ENCODE data around the gene UBL7.
"Not testable (repeated sequence)": the region's sequence is repeated elsewhere in the genome, so short reads cannot be mapped to it uniquely, and the experiment has no call there.

UBL7 gene

DNA sequence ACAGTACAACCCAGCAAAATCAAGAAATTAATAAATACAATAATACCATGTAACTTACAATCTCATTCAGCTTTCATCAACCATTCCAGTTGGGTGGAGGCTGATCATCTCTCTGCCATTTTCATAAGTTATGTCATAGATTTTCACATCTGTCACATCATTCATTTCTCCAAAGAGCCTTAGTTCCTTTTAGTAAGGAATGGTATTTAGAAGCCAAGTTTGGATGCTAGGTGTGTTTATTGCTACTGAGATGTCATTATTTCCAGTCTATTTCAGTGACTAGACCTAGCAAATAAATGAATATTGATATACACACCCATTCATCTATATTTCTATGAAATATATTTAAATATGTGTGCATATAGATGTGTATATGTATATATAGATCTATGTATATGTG, 2.7 kb upstream of the UBL7 start:
- no peak for DNase-seq

DNA sequence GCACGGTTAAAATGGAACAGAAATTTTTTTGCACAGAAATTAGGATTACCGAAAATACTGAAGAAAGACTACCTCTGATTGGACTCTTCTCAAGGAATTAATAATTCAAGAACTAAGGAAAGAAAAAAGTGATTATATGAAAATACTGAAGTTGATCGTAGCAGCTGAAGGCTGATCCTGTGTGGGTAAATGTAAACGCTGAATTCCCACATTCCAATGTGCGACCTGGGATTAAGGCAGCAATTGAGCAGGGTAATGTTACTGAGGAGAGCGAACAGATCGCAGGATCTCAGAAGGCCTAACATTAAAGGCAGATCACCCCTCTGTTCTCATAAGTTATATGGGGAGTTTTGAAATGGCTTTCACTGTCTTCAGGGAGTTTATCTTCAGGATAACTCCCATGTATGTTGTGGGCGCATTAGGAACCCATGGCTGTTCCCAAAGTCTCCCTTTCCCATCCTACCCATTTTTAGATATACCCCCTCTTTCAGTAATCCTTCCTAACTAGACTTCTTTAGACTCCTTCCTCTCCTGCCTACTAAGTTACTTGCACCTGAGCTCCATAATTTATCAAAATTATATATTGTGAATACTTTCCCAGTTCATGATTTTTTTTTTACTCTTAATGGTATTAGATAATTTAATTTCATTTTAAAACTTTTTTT, 1.0 kb upstream of the UBL7 start:
- DNase-seq, result no peak

DNA sequence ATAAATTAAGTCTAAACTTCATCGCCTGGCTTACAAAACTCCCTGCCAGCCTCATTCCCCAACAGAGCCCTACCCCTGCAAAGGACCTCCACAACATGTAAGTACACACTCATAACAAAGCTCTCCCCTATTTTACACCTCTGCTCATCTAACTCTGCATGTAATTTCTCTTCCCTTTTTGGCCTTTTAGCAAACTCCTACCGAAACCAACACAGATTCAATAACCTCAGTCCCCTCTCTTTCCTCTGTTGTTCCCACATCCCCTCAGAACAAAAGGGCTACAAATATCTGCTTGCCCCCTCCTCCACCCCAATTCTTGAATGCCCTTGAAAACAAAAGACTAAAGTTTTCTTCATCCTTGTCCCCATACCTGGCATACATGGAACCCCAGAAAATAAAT, 662 bp downstream of the UBL7 start:
- DNase-seq, result no peak

DNA sequence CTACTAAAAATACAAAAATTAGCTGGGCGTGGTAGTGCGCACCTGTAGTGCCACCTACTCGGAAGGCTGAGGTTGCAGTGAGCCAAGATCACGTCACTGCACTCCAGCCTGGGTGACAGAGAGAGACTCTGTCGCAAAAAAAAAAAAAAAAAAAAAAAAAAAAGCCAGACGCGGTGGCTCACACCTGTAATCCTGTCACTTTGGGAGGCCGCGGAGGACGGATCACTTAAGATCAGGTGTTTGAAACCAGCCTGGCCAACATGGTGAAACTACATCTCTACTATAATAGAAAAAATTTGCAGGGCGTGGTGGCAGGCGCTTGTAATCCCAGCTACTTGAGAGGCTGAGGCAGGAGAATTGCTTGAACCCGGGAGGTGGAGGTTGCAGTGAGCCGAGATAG, 1.2 kb downstream of the UBL7 start:
- DNase-seq, result not testable (repeated sequence)

DNA sequence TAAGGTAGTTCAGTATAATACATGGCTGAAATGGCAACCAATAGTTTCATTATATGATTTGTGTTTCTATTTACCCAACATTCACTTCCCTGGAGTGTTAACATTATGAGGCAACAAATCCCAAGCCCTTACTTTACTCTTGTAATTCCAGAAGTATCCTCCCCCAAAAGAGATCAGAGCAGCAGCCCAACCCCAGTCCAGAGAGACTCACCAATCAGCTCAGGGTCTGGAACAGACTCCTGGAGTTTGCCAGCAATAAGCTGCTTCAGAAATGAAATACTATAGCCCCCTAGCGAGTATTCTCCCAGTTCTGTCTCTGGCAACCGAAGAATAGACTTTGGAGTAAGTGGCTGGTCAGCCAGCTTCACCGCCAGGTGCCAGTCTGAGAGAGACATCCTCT, 2.5 kb downstream of the UBL7 start:
- DNase-seq, result no peak

DNA sequence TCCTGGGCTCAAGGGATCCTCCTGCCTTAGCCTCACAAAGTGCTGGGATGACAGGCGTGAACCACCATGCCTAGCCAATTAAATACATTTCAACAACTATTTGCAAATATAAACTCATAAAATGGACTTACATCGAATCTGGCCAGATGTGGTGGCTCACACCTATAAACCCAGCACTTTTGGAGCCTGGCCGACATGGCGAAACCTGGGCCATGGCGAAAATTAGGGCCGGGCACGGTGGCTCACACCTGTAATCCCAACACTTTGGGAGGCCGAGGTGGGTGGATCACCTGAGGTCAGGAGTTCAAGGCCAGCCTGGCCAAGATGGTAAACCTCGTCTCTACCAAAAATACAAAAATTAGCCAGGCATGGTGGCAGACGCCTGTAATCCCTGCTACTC, 3.9 kb downstream of the UBL7 start:
- not testable (repeated sequence) for DNase-seq

DNA sequence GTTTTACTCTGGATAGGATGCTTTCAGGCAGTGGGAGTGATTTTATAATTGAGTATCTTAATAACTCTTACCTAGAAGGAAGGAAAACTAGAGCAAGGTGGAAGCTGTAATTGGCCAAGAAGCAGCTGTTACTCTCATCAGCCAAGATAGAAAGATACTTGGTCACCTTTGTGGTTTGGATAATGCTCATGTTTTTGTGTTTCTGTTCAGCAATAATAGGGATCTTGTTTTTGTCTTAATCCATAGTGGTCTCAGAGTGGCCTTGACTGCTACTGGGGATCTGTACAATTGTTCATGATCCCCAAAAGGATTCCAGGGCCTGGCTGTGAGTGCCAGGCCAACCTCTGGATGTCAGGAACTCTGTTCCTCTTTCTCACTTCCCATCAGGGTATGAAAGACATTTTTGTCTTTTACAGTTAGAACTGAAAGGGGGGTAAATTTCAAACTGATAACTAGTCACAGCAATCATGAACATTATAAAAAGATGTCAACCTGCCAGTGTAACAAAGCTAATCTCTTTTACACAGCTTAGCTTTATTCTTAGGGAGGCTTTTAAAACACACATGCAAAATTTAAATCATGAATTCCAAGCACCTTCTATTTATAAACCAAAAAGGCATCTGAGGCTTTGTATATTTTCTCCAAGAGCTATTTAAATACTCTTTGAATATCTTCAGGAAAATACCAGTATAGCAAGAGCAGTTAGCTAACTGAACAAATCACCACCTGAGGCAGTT, 6.0 kb downstream of the UBL7 start:
- DNase-seq, result no peak

DNA sequence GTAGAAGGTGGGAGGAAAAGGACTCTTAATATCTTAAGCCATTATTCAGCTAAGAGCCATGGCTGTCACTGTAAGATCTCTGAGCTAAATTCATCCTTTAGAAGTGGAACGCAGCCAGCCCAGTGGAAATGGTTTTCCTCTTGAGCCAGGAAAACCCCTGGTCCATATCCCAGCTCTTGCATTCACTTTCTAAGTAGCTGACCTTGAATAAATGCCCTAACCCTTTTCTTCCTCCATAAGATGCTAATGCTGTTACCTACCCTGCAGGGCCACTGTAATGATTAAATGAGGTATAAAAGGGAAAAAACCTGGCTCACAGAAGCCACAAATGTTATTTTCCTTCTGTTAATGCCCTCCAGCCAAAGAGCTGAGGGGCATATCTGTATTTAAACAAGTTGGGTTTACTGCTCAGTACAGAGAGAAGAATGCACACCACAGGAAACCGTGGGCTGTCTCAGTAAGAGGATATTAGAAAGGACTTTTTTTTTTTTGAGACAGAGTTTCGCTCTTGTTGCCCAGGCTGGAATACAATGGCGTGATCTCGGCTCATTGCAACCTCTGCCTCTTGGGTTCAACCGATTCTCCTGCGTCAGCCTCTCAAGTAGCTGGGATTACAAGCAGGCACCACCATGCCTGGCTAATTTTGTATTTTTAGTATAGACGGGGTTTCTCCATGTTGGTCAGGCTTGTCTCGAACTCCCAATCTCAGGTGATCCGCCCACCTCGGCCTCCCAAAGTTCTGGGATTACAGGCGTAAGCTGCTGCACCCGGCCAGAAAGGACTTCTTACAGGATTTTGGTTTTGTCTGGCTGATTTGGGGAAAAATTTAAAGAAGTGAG, 6.8 kb downstream of the UBL7 start:
- no peak for DNase-seq

DNA sequence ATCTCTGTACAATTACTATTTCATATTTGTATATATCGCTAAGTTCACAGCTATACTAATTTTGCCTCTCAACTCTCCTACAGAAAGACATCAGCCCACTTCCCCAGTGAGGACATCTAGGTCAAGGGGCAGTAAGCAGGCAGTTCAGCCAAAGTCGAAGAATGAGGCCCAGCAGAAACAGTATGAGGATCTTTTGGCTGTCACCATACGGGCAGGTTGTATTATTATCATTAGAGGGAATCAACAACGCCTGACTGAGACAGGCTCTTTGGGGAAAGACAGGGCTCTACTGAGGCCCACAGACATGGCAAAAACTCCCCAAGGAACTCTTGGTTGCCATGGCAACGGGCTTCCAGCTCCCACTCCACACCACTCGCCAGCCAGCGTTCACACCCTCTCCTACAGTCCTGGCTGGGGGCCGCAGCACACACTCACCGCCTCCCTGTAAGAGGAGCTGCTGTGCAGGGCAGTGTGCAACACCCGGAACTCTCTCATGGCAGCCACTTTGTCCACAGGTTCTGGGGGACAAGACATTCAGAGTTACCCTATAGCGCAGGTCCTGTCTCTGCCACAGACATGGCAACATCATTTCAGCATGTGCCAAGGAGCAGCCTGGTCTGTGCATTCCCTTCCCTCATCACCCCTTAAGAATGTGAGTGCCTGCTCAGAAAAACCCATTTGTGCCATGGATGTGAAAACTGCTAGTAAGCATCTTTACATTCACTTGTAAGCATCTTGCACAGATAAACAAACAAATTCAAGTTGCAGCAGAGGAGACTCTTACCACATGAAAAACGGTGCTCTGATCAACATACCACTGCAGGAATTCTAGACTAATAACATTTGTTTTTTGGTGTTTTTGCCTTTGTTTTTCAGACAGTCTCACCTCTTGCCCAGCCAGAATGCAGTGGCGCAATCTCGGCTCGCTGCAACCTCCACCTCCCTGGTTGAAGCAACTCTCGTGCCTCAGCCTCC, 8.8 kb downstream of the UBL7 start:
- DNase-seq, result no peak

DNA sequence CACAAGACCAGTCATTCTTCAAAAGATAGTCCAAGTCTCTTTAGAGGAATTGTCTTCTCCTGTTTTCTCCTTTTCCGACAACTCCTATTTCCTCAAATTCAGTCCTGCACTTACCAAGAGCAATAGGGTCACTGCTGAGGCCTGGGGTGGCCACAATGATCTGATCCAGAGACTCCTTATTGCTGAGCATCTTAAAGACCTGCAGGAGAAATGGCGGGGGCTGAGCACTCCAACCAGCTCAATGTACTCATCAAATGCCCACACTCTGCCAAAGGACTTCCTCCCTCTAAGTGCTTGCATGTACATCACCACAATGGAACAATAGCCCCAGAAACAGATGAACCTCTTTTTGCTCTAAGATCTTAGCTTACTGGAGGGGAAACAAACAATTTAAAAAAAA, 9.6 kb downstream of the UBL7 start:
- DNase-seq, result no peak

DNA sequence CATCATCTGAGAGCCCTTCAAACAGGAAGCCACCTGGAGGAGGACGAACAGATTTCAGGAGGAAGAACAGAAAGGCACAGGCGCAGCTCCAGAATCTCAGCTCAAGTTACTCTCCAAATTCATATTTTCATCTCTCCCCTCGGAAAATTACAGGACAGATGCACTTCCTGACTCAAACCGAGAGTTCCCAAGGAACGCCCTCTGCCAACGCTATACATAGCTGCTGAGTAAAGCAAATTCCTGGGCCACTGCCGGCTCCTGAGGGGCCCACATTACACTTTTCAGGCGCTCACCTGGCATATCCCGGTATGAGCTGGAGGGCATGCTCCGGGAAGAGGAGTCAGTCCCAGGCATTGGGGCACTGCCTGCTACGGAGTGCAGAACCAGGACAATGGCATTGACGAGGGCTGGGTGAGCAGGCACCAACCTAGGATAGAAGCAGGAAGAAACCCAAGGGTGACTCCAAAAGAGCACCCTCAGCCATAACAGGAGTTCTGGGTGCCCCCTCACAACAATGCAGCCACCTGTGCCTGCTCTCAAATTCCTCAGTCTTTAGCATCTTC, 11.2 kb downstream of the UBL7 start:
- no peak for DNase-seq

DNA sequence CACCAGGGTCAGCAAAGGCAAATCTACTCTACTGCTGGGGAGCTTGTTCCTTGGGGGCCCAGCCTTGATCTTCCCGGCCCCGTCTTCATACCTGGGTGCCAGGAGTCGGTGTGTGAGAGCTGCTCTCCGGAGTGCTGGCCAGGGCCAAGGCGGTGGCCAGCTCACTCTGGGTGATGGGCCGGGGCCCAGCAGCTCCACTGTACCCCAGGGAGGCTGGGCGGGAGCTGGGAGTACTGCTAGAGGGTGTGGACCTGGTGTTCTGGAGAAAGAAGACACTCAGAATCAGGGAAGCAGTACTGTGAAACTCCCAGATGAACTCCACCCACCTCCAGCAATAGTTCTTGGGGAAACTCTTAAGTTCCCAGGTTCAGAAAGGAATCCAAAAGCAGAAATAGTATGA, 11.9 kb downstream of the UBL7 start:
- no peak for DNase-seq

DNA sequence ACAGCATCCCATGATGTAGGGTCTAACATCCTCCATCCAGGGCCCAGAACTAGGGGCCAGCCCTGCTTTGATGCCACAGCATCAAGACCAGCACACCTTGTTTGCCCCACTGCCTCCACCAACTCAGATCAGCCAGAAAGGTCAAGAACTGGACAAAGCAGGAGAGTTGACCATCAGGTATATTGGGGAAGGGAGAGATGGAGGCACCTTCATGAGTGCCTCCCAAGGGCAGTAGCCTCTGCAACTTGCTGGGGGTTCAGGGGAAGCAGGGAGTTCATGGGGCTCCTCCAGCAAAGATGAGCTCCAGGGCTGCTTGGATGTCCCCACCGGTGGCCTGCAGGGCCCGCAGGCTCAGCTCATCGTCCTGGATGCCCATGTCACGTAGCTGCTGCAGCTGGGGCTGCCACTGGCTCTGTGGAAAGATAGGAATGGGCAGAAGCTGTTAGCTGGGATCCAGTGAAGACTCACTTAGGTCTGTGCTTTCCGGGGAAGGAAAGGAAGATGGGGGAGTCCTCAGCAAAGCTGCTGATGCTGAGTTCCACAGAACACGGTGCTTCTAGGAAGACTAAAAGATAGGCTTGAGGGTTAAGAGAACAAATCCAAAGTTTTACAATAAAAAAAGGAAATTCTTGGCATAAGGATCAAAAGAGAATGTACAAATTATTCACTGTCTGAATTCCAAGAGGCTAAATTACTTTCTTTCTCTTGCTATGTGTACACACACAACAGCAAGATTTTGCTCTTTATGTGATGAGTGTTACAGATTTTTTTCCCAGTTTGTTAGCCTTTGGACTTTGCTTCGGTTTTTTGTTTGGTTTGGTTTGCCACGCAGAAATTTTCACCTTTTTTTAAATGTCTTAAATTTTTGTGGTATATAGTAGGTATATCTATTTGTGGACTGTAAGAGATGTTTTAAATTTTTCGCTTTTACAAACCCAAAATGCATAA, 14.9 kb downstream of the UBL7 start:
- DNase-seq, result no peak

DNA sequence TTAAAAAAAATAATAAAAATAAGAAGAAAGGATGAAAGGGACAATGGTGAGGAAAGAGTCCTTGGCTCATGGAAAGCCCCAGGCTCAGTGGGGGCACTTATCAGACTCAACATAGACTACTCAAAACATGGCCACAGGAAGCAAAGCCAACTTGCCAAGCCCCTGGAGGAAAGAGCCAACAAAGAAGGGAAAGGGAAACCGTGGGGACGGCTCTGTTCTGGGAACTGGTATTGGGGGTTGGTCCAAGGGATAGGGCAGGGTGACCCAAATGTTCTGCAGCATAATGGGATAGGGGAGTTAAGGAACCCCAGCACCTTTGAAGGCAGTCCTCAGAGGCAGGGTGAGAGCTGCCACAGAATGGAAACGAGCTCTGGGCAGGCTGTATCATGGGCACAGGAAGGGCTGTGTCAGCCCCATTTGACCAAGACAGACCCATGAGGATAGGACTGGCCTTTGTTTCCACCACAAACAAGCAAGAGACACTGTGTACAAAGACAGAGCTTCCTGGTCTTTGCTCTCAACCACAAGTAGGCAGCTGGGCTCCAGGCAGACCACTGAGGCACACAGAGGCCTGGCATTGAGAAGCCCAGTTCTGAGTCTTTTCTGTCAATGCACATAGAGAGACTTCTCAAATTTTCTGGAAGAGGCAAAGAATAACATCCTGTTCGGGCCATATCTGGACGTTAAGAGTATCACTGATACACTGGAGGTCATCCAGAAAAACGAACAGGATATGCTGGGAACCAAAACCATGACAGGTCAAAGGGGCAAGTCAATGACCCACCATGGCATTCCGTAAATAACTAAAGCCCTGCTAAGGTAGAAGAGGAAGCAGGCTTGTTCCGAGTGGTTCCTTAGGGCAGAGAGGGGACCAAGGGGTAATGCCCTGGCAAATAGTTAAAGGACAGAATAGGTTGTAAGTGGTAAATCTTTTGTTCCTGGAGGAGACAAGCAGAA, 16.6 kb downstream of the UBL7 start:
- no peak for DNase-seq

DNA sequence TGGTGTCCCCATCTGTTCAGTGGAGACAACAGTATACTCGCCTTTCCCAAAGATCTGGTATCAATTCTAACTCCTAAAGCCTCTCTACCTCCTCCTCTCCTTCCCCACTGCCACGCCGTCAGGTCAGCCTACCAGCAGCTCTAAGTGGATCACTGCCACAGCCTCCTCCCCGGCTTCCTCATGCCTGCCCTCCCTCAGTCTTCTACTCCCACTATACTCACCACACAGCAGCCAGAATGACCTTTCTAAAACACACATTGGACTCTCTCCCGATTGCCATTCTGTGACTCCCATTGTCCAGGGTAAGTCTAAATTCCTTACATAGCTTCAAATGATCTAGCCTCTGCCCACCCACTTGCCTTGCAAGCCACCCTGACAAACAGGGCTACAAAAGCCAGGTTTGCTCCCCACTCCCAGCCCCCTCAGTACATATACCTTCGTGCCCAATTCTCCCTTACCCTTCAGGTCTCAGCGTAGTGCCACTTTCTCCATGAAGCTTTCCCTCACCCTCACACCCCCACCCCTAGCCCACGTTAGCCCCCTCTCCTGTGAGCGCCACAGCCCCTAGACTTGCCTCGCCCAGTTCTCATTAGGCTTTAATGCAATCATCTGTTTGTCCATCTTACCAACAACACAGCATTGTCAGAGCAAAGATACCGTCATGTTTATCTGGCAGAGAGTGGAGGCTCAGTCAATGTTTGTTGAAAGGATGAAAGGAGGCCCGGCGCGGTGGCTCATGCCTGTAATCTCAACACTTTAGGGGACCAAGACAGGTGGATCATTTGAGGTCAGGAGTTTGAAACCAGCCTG, 17.7 kb downstream of the UBL7 start:
- no peak for DNase-seq

DNA sequence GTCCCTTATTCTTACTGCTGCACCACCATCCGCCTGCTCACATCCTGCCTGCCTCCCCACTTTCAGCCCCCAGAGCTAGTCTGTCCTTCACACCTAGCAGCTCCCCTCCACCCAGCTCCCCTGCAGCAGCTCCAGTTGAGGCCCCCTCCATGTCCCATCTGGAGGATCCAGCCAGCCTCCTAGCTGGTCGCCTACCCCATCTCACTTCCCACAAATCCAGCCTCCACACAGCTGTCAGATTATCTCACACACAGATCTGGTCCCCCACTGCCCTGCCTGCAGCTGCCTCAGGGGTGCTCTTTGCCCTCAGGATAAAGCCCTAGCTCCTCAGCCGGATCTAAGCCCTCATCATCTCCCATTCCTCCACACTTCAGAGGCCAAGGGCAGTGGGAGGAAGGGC, 18.4 kb downstream of the UBL7 start:
- DNase-seq, result no peak

DNA sequence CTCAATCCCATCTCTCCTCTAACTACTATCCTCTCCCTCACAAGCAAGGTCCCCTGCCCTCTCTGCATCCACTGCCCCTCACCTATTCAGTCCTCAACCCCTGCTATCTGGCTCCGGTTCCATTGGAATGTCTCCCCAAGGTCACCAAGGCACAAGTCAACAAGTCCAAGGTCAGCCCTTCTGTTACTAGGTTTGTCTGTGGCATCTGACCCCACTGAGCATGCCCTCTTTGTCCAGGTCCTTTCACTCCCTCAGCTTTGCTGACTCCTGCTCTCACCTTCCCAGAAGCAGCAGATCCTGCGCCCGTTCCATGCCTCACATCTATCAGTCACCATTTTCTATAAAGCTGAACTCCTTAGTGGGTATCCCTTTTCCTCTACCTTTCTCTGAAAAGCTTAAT, 18.9 kb downstream of the UBL7 start:
- DNase-seq, result no peak

DNA sequence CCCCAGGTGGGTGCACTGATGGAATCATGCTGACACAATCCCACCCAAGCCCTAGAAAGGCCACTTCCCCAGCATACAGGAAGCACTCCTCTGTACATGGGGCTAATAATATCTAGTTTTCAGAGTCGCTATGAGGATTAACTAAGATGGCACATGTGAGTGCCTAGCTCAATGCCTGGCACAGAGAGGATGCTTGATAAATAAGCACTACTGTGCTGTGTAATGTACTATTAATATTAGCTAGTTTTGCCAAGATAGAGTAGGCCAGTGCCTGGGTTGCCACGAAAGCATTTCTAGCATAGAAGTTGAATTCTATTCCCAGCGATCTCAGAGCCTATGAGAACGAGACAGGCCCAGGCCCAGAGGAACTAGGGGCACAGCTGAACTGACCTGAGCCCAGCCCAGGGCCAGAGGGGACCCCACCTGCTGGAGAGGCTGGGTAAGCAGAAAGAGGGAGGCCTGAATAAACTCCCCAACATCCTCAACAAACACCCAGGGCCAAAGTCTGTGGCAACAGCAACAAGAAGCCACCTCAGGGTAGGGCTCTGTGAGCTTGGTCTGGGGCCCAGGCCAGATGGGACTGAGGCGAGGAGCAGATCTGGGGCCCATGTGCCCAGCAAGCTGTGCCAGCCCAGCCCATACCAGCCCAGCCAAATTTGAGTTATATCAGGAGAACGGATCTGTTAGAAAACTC, 19.6 kb downstream of the UBL7 start:
- DNase-seq, result no peak

Measured in NCI-H1417 treated with DMSO at 0.1 percent for 48 hours (cell line).